Measurements from ENCODE around the gene ZNF273.
"Not testable (repeated sequence)": the region's sequence is repeated elsewhere in the genome, so short reads cannot be mapped to it uniquely, and the experiment has no call there.

ZNF273 gene

DNA sequence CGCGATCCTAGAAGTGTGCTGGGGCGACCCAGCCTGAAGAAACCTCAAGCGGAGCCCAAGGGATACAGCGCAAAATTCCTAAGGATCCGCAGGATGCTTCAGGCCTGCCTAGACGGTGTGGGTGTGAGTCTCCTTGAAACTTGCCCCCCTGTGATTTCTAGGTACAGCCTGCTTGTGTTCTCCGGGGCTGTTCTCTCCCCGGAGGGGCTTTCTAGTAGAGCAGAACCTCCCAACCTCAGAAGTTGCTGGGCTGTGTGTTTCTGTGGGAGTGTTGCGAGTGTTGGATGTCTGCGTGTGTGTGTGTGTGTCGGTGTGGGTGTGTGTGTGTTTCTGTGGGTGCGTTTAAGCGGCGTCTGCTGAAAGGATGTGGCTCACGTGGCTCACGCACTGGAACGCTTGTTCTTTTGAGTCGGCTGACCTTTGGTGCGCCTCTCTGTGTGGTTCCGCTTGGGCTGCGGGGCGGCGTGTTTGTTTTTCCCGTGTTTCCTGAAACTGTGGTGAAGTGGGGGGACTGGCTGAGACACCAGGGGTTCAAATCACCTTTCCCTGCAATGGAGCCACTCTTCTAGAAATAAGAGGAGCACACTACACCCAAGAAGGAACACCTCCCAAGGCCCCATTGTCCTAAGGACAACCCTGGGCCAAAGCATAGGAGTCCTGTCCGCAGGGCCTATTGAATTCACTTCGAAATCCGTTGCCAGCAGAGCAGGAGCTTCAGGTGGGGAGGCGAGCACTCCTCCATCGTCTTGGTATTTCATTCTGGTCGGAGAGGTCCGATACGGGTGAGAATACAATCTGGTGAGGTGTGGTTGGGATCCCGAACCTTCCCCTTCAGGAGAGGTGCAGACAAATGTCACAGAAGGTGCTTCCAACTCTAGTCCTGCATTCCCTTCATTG is 25.1 kb upstream of the ZNF273 start:
- no peak for DNase-seq

DNA sequence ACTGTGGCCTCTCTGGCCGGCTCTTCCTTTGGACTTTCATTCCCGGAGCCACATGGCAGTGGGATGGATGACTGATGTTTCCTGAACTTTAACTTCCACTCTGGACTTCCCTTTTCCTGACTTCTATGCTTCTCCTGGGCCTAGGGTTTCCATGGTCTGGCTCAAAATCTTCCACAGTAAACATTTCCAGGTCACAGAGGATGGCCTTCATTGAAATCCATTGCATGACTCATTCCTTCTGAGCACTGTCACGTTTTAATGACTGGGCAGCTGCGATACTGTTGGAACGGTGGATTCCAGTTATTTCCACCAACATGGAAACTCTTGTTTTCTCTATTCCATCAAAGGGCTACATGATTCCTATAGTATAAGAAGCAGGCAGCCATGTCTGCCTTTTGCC is 24.4 kb upstream of the ZNF273 start:
- no peak for DNase-seq

DNA sequence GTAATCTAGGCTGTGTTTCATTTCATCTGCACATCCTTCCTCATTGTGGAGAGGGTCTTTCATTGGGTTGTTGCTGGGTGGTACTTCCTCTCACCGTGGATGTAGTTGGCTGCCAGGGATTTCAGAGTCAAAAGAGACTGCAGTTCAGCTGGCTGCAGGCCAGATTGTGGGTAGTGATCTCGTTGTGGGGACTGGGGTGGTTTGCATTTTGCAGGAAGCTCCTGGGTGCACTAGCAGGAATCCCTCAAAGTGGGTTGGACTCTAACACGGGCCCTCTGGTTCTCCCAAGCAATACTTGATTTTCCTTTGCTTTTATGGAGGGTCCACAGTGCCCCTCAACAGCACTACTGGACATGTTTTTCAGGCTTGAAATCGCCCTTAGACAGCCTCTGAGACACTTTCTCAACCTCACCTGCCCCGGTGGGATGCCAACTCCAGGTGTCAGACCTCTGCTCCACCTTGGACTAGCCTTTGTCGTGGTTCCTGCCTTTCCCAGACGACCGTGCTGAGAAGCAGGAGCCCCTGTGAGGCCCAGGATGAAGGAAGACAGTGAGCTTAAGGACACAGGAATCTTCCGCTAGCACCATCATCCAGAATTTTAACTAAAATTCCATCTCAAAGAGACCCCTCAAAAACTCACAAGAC is 23.9 kb upstream of the ZNF273 start:
- DNase-seq = no peak

DNA sequence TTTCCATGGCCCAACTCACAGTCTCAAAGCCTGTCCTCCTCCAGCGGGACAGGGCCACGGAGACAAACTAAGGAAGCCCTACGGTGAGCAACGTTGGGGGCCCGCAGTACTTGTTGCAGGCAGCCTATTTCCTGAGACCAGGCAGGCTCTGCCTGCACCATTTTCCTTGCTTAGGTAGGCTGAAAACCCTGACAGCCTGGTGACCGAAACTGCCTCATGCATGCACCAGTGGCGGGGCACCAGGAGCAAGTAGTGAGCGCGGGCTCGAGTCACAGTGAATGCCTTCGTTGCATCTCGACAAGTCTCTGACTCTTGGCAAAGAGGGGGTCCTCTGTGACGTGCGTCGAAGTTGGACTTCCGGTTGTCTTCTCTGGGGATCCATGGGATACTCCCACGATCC is 23.3 kb upstream of the ZNF273 start:
- DNase-seq = no peak

DNA sequence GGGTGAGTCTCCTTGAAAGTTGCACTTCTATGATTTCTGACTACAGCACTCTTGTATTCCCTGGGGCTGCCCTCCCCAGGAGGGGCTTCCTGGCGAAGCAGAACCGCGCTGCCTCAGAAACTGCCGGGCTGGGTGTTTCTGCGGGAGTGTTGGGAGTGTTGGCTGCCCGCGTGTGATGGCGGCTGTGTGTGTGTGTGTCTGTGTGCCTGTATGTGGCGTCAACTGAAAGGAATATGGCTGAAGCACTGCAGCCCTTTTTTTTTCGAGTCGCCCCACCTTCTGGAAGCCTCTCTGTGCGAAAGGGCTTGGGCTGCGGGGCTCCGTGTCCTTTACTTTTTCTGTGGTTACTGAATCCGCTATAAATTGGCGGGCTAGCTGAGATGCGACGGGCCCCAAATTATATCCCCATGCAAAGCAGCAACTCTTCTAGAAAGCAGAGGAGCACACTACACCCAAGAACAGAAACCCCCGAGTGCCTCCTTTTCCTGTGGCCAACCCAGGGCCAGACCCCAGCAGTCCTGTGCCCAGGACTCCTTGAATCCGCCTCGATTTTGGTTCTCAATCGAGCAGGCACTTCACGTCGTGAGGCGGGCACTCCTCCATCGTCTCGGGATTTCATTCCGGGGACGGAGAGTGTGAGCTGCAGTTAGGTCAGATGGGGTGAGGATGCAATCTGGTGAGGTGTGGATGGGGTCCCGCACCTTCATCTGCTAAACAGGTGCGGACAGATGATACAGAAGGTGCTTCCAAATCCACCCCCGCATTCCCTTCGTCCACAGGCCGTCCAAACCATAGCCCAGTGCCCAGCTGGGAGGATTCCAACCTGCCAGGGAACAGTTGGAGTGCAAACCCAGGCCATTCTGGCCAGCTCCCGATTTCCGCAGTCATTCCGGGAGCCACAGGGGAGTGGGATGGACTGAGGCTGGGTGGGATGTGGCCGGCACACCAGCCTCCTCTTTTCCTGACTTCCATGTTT is 22.5 kb upstream of the ZNF273 start:
- no peak for DNase-seq

DNA sequence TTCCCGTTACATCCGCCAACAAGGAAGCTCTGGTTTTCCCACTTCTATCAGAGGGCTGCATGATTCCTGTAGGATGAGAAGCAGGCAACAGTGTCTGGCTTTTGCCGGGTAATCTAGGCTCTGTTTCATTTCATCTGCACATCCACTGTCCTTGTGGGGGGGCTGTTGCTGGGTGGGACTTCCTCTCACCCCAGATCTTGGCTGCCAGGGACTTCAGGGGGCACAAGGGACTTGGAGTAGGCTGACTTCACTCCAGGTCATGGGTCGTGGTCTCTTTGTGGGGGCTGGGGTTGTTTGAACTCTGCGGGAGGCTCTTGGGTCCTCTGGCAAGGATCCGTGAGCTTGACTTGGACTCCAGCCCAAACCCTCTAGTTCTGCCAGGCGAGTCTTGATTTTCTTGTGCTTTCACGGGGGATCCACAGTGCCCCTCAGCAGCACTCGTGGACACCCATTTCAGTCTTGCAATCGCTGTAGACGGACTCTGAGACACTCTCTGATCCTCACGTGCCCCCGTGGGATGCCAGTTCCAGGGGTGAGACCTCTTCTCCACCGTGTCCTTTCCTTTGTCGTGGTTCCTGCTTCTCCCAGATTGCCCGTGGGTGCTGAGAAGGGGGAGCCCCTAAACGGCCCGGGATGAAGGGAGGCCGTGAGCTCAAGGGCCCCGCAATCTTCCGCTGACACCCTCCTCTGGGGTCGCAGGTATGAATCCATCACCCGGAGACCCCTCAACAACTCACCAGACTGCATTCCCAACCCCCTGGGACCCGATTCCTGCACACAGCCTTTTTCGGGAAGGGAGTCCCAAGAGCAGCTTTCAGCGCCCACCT is 21.4 kb upstream of the ZNF273 start:
- DNase-seq = no peak

DNA sequence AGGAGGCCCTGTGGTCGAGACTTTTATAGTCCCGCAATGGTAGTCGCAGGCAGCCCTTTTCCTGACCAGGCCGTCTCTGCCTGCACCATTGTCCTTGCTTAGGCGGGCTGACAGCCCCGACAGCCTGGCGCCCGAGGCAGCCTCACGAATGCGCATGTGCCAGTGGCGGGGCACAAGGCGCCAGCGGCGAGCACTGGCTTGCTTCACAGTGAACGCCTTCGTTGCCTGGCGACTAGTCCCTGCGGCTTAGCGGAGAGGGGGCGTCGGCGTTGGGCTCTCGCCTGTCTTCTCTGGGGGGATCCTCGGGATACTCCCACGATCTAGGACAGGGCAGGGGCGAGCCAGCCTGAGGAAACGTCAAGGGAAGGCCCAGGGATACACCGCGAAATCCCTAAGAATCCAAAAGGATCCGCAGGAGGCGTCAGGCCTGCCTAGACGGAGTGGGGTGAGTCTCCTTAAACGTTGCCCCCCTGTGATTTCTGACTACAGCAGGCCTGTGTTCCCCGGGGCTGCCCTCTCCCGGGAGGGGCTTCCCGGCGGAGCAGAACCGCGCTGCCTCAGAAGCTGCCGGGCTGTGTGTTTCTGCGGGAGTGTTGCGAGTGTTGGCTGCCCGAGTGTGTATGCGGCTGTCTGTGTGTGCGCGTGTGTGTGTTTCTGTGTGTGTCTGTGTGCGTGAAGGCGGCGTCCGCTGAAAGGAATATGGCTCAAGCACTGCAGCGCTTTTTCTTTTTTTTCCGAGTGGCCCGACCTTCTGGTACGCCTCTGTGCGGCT is 20.5 kb upstream of the ZNF273 start:
- no peak for DNase-seq

DNA sequence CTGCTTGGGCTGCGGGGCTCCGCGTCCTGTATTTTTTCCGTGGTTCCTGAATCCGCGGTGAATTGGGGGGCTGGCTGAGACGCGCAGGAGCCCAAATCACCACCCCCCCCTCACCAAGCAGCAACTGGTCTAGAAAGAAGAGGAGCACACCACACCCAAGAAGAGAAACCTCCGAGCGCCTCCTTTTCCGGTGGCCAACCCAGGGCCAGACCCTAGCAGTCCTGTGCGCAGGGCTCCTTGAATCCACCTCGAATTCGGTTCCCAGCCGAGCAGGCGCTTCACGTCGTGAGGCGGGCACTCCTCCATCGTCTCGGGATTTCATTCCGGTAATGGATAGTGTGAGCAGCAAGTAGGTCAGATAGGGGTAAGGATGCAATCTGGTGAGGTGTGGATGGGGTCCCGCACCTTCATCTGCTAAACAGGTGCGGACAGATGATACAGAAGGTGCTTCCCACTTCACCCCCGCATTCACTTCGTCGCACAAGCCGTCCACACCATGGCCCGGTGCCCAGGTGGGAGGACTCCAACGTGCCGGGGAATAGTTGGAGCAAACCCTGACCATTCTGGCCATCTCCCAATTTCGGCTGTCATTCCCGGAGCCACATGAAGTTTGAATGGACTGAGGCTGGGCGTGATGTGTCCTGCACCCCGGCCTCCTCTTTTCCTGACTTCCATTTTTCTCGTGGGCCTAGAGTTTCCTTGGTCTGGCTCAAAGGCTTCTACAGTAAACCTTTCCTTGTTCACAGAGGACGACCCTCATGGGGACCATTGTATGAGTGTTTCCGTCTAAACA is 19.8 kb upstream of the ZNF273 start:
- no peak for DNase-seq

DNA sequence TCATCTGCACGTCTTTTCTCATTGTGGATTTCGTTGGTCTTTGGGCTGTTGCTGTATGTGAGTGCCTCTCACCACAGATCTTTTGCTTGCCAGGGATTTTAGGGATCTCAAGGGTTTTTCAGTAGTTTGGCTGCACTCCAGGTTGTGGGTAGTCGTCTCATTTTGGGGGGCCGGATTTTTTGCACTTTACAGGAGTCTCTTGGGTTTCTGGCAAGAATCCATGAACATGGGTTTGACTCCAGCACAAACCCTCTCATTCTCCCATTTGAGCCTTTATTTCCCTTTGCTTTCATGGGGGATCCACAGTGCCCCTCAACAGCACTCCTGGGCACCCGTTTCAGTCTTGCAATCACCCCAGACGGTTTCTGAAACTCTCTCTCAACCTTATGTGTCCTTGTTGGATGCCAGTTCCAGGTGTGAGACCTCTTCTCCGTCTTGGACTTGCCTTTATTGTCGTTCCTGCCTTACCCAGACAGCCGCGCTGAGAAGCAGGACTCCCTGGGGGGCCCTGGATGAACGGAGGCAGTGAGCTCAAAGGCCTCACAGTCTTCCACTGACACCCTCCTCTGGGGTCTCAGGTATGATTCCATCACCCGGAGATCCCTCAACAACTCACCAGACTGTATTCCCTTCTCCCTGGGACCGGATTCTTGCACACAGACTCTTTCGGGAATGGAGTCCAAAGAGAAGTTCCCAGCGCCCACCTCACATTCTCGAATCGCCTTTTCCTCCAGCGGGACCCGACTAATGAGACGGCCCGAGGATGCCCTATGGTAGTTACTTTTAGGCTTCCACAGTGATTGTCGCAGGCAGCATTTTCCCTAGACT is 18.8 kb upstream of the ZNF273 start:
- no peak for DNase-seq

DNA sequence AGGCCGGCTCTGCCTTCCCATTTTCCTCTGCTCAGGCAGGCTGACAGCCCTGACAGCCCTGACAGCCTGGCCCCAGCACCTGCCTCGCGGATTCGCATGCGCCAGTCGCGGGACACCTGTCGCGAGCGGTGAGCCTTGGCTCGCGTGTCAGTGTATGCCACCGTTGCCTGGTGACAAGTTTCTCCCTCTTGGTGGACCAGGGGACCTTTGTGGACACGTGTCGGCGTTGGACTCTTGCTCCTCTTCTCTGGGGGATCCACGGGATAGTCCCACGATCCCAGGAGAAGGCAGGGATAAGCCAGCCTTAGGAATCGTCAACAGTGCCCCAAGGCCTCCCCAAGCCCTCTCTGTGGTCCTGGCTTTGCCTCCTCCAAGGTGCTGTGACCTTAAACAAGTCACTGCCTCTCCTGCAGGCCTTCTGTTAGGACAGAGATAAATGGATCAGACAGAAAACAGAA is 18.1 kb upstream of the ZNF273 start:
- DNase-seq = no peak

DNA sequence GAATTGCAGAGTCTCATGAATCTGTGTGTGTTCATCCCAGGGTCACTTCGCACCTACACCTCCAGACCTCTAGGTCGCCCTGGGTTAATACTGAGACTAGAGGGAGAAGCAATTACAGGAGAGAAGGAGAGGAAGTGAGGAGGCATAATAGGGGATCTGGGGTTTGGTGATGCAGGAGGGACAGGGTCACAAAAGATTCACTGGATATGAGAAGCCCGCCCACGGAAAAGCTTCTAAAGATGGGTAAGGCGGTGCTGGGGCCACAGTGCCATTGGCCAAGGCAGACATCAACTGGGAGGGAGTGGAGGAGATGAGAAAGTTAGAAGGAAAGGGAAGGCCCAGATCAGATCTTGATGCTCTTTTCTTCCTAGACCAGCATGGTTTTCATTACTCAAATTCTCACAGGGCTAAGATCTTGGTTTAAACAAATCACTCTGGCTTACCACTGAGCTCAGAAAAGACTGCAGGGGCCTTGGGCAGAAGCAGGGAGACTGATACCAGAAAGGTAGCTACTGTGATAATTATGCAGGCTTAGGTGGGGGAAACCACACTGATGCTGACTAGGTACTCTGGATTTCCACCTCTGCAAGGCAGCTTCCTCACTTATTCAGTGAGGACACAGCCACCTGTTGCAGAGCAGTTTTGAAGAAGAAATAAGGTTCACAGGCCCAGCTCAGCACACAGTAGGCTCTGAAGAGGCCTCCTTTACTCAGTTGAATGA is 17.4 kb upstream of the ZNF273 start:
- DNase-seq = no peak

DNA sequence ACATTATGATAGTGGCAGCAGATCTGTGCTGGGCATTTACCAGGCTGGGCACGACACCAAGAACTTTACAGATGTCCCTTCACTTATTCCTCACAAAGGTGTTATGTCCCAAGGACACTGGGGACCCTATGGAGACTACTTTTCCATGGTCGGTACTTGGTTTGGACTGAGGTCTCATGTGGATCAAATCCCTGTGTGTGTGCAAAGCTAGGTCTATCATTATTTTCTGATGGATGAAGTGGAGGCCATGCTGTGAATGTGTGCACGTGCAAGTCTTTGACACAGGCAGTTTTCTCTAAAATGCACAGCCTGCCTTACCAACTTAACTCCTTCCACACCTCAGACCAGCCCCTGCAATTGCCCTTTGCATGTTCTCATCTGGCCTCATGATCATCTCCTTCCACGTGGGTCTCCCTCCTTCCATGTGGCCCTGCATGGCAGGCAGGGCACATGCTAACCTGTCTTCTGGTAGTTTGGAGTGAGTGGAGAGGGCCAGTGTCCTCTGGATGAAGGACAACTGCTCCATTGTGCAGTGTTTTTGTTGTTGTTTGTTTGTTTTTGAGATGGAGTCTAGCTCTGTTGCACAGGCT is 16.0 kb upstream of the ZNF273 start:
- no peak for DNase-seq

DNA sequence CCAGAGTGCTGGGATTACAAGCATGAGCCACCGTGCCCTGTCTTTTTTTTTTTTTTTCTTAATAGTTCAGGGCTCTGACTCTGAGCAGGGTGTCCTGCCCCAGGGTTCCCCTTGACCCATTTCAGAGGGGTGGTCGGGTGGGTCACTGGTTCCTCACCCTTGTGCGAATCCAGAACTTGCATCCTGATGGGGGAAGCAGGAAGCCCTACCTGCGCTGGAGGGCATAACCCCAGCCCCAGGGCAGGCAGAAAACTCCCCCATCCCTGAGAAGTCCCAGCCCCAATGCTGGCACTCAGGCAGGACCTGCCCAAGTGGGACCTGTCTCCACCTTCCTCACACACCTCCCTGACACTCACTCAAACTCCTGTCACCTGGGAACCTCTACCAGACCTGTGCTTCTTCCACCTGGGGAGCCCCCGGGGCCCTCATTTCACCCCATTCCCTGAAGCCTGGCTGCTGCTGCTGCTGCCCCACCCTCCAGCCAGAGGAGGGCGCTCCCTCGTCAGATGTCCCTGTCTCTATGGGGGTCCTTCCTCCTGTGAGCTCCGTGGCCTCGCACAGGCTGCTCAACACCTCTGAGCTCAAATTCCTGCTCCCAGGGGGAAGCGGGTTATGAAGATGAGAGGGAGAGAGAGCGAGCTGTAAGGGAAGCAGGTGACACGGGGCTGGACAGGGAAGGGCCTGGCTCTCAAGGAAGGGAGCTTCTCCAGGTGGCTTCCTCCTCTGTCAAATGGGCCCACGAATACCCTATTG is 15.1 kb upstream of the ZNF273 start:
- no peak for DNase-seq

DNA sequence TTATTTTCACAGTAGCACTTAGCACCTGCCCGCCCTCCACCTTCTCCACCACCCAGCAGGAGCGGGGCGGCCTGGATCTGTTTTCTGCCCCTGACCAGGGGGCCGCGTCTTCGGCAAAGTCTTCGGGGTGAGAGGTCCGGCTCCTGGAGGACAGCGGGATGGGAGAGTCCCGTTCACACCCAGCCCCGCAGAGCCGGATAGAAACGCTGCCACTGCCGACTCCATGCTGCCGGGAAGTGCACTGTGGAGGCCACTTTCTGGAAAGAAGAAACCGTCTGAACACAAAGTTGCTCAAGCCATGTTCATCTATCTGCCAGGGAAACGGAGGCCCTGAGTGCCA is 14.5 kb upstream of the ZNF273 start:
- DNase-seq = no peak

DNA sequence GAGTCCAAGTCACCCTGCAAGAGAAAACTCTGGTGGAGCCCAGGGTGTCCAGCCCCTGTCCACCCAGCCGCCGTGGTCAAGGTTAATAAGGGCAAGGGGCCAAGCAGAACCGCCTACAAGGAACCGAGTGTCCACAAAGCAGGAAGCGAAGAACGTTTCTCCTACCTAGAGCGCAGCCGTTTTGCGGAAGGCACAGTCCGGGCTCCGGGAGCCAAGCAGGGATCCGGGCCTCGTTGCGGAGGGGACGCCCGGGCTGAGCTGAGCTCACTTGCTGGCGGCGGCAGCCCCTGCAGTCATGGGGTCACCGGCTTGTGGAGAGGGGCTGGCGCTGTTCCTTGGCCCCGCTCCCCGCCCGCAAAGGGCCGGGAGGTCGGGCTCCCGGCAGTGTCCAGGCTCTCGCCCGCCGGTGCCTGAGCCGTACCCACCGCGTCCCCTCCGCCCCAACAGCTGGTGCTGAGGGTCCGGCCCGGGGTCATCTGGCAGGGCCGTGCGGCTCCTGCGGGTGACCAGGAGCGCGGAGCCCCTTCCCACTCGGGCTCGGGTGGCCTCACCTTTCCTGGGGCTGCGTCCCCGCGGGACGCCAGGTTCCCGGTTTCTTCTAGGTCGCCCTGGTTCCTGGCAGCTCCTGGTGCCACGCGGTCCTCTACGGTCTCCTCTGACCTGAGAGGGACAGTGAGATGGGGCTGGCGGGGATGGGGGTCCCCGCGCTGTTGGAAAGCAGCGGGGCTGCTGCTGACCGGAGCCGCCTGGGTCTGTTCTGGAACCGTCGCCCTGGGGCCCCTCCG is 14.0 kb upstream of the ZNF273 start:
- DNase-seq = no peak

DNA sequence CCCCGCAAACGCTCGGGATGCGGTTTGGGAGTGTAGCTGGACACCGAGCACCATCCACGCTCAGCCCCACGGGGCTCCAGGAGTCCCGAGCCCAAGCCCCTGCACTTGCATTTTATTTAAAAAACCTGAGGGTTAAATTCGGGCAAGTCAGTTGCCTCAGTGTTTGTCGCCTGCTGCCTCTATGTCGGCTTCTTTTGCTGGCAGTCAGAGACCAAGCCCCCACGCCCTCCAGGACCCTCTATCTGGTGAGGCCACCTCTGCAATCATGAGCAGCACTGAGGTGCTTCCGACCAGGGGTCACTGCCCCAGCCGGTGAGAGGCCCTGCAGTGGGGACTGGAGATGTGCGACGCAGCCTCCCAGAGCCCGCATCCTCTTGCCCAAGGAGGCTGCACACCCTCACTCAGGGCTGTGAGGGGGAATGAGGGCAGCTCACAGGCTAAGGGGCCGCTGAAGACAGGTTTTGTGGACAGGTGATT is 13.3 kb upstream of the ZNF273 start:
- no peak for DNase-seq

DNA sequence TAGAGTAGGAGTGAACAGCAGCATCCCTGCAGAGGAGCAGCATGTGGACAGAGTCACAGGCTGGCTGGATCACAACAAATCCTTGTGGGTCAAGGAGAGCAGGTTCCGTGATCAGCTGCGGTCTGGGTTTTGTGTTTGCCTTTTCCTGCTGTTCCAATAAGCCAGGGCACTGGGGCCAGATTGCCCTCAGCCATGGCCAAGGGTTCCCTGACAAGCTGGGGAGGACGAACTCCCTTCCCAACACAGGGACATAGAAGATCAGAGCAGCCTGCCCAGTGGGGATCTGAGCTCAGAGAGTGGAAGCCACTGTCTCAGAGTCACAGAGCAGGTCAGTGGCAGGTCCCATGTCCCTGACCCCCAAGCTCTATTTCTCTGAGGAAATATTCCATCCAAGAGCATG is 12.8 kb upstream of the ZNF273 start:
- DNase-seq = not testable (repeated sequence)

Data from NCI-H446 treated with DMSO at 0.1 percent for 48 hours (cell line).